GM23338 (cell line): ENCODE results near the gene TNFRSF6B.

Experiments used
- EZH2 ChIP-seq: fragments of 200-600 bp; sonication (generic); IDR thresholded peaks from one replicate; pipeline ENCODE4 v1.8.0; 2017; ENCODE audit warnings: antibody characterized with exemption, mild to moderate bottlenecking, low read depth; ENCODE audit not compliant: unreplicated experiment
- EZH2phosphoT487 ChIP-seq: fragments of 200-600 bp; sonication (generic); IDR thresholded peaks from one replicate; pipeline ENCODE4 v1.8.1; 2018; ENCODE audit warnings: antibody characterized with exemption; ENCODE audit not compliant: unreplicated experiment
- JUNB ChIP-seq: IDR thresholded peaks from one replicate; pipeline ENCODE4 v1.6.1; 2016; ENCODE audit warnings: antibody characterized with exemption; ENCODE audit not compliant: unreplicated experiment
- POLR2AphosphoS5 ChIP-seq: IDR thresholded peaks from 2 replicates; pipeline ENCODE4 v1.6.1; 2016; ENCODE audit warnings: antibody characterized with exemption, low read depth
- REST ChIP-seq: IDR thresholded peaks from one replicate; pipeline ENCODE4 v1.6.1; 2018; ENCODE audit warnings: antibody characterized with exemption; ENCODE audit not compliant: unreplicated experiment
- ZNF114 ChIP-seq: fragments of 250-450 bp; sonication (Bioruptor Pico); IDR thresholded peaks from 2 replicates; pipeline ENCODE4 v1.5.0; 2020; ENCODE audit warnings: mild to moderate bottlenecking, moderate library complexity
- ZNF331 ChIP-seq: fragments of 250-450 bp; sonication (Bioruptor Pico); IDR thresholded peaks from 2 replicates; pipeline ENCODE4 v1.5.0; 2020; ENCODE audit warnings: low read depth, mild to moderate bottlenecking, moderate library complexity
- ZNF462 ChIP-seq: fragments of 250-450 bp; sonication (Bioruptor Pico); IDR thresholded peaks from 2 replicates; pipeline ENCODE4 v1.5.0; 2020; ENCODE audit warnings: mild to moderate bottlenecking, moderate library complexity
- TF ChIP-seq, protein P1 (sequence below), 2 experiments: fragments of 200-600 bp in 1 of 2; sonication (generic) in 1 of 2; conservative IDR thresholded peaks; 2 replicates each; pipeline versions ENCODE4 v1.5.1 to v1.6.1; 2016 to 2017; ENCODE audit warnings: antibody characterized with exemption in 2 of 2, low read depth in 2 of 2, mild to moderate bottlenecking in 2 of 2, moderate library complexity in 1 of 2
- TF ChIP-seq, protein P2 (sequence below): IDR thresholded peaks from 2 replicates; pipeline ENCODE4 v1.6.1; 2016; ENCODE audit warnings: antibody characterized with exemption

- TF ChIP-seq, protein P1, sequence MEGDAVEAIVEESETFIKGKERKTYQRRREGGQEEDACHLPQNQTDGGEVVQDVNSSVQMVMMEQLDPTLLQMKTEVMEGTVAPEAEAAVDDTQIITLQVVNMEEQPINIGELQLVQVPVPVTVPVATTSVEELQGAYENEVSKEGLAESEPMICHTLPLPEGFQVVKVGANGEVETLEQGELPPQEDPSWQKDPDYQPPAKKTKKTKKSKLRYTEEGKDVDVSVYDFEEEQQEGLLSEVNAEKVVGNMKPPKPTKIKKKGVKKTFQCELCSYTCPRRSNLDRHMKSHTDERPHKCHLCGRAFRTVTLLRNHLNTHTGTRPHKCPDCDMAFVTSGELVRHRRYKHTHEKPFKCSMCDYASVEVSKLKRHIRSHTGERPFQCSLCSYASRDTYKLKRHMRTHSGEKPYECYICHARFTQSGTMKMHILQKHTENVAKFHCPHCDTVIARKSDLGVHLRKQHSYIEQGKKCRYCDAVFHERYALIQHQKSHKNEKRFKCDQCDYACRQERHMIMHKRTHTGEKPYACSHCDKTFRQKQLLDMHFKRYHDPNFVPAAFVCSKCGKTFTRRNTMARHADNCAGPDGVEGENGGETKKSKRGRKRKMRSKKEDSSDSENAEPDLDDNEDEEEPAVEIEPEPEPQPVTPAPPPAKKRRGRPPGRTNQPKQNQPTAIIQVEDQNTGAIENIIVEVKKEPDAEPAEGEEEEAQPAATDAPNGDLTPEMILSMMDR (conservative IDR thresholded peaks at IDR 0.05; ENCODE audit: low read depth in 2 of 2) = no peak
- TF ChIP-seq REST (peak; percentile 47), ZNF114 (CRISPR knock-in tag) (no peak), EZH2phosphoT487 (no peak), EZH2 (no peak), POLR2AphosphoS5 (no peak), JUNB (no peak), ZNF462 (CRISPR knock-in tag) (no peak), ZNF331 (CRISPR knock-in tag) (no peak)
- TF ChIP-seq, protein P2, sequence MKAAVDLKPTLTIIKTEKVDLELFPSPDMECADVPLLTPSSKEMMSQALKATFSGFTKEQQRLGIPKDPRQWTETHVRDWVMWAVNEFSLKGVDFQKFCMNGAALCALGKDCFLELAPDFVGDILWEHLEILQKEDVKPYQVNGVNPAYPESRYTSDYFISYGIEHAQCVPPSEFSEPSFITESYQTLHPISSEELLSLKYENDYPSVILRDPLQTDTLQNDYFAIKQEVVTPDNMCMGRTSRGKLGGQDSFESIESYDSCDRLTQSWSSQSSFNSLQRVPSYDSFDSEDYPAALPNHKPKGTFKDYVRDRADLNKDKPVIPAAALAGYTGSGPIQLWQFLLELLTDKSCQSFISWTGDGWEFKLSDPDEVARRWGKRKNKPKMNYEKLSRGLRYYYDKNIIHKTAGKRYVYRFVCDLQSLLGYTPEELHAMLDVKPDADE = no peak
These were observed 185 bp upstream of the TNFRSF6B start for GRCh38 chr20:63696306-63696627.
